Stomach smooth muscle (tissue), 2 donors: ENCODE measurements around the gene PIEZO2.
"Not testable (repeated sequence)": the region's sequence is repeated elsewhere in the genome, so short reads cannot be mapped to it uniquely, and the experiment has no call there.

ENCODE experiments used
- H3K27ac ChIP-seq: one replicate; pipeline ENCODE4 v1.7.0; 2013; ENCODE audit warnings: mild to moderate bottlenecking, low read length, inconsistent platforms
- H3K27me3 ChIP-seq, 2 donors: one replicate each; pipeline ENCODE4 v1.7.0; 2013; ENCODE audit warnings: low read length in 2 of 2; ENCODE audit not compliant: insufficient read depth in 2 of 2, control insufficient read depth in 1 of 2
- H3K36me3 ChIP-seq, 2 donors: one replicate each; pipeline ENCODE4 v1.7.0; 2013; ENCODE audit warnings: low read length in 2 of 2; ENCODE audit not compliant: control insufficient read depth in 2 of 2, insufficient read depth in 2 of 2
- H3K4me1 ChIP-seq: one replicate; pipeline ENCODE4 v1.7.0; 2013; ENCODE audit warnings: low read length; ENCODE audit not compliant: control insufficient read depth, insufficient read depth
- H3K4me3 ChIP-seq, 2 donors: one replicate each; pipeline ENCODE4 v1.7.0; 2013; ENCODE audit warnings: low read length in 2 of 2
- H3K9ac ChIP-seq, 2 donors: one replicate each; pipeline ENCODE4 v1.7.0; 2013; ENCODE audit warnings: low read length in 2 of 2, mild to moderate bottlenecking in 1 of 2
- H3K9me3 ChIP-seq, 2 donors: one replicate each; pipeline ENCODE4 v1.7.0; 2013; ENCODE audit warnings: low read length in 2 of 2; ENCODE audit not compliant: control insufficient read depth in 2 of 2
- donor health status: healthy.
- donor health status: Pancreatic carcinoma.

Gene PIEZO2

GRCh38 chr18:10927286-10927992 lies 221.9 kb downstream of the PIEZO2 start:
- Histone ChIP-seq H3K36me3 (no peaks in the 10 kb centered on the region), H3K4me1 (no peaks in the 10 kb centered on the region), H3K27me3 (no peaks in the 10 kb centered on the region), H3K27ac (no peak overlapping the region), H3K9me3 (no peaks in the 10 kb centered on the region), H3K9ac (no peak overlapping the region), H3K4me3 (no peak overlapping the region)

- Histone ChIP-seq H3K27ac (no peak overlapping the region), H3K36me3 (no peaks in the 10 kb centered on the region), H3K4me3 (no peak overlapping the region), H3K4me1 (no peaks in the 10 kb centered on the region), H3K9ac (no peak overlapping the region), H3K9me3 (no peaks in the 10 kb centered on the region), H3K27me3 (no peaks in the 10 kb centered on the region)
Measured at GRCh38 chr18:10926621-10927161, 222.7 kb downstream of the PIEZO2 start.

- H3K9me3 ChIP-seq: no peaks in the 10 kb centered on the region
- no peak overlapping the region for H3K27ac ChIP-seq
- H3K4me3 ChIP-seq: no peak overlapping the region
- no peaks in the 10 kb centered on the region for H3K36me3 ChIP-seq
- no peaks in the 10 kb centered on the region for H3K4me1 ChIP-seq
- no peaks in the 10 kb centered on the region for H3K27me3 ChIP-seq
- no peak overlapping the region for H3K9ac ChIP-seq
Measured at GRCh38 chr18:10924290-10924689, 225.1 kb downstream of the PIEZO2 start.

GRCh38 chr18:10923551-10924070 lies 225.8 kb downstream of the PIEZO2 start:
- Histone ChIP-seq H3K27ac (no peak overlapping the region), H3K36me3 (no peaks in the 10 kb centered on the region), H3K27me3 (no peaks in the 10 kb centered on the region), H3K4me1 (no peaks in the 10 kb centered on the region), H3K9ac (no peak overlapping the region), H3K4me3 (no peak overlapping the region), H3K9me3 (no peaks in the 10 kb centered on the region)

- H3K9ac ChIP-seq: no peak overlapping the region
- H3K27ac ChIP-seq: no peak overlapping the region
- H3K4me3 ChIP-seq: no peak overlapping the region
- H3K27me3 ChIP-seq: no peaks in the 10 kb centered on the region
- no peaks in the 10 kb centered on the region for H3K36me3 ChIP-seq
- no peaks in the 10 kb centered on the region for H3K4me1 ChIP-seq
- H3K9me3 ChIP-seq: no peaks in the 10 kb centered on the region
Measured at GRCh38 chr18:10923141-10923540, 226.2 kb downstream of the PIEZO2 start.

GRCh38 chr18:10922712-10923111 lies 226.7 kb downstream of the PIEZO2 start:
- not testable (repeated sequence) for H3K9ac ChIP-seq, H3K4me3 ChIP-seq, H3K27ac ChIP-seq, H3K4me1 ChIP-seq, H3K36me3 ChIP-seq, H3K9me3 ChIP-seq, H3K27me3 ChIP-seq

- not testable (repeated sequence) for H3K9me3 ChIP-seq, H3K9ac ChIP-seq, H3K27me3 ChIP-seq, H3K36me3 ChIP-seq, H3K4me3 ChIP-seq, H3K4me1 ChIP-seq, H3K27ac ChIP-seq
Measured at GRCh38 chr18:10920309-10920708, 229.1 kb downstream of the PIEZO2 start.

- Histone ChIP-seq H3K36me3 (no peaks in the 10 kb centered on the region), H3K4me3 (no peak overlapping the region), H3K4me1 (no peaks in the 10 kb centered on the region), H3K9ac (no peak overlapping the region), H3K9me3 (no peaks in the 10 kb centered on the region), H3K27me3 (no peaks in the 10 kb centered on the region), H3K27ac (no peak overlapping the region)
Measured at GRCh38 chr18:10919851-10920250, 229.5 kb downstream of the PIEZO2 start.

- no peak overlapping the region for H3K9ac ChIP-seq
- H3K4me3 ChIP-seq: no peak overlapping the region
- no peaks in the 10 kb centered on the region for H3K4me1 ChIP-seq
- H3K27ac ChIP-seq: no peak overlapping the region
- H3K27me3 ChIP-seq: no peaks in the 10 kb centered on the region
- H3K36me3 ChIP-seq: no peaks in the 10 kb centered on the region
- H3K9me3 ChIP-seq: no peaks in the 10 kb centered on the region
Measured at GRCh38 chr18:10916865-10917264, 232.5 kb downstream of the PIEZO2 start.

- Histone ChIP-seq H3K9me3 (no peaks in the 10 kb centered on the region), H3K27ac (no peak overlapping the region), H3K4me3 (no peak overlapping the region), H3K27me3 (no peaks in the 10 kb centered on the region), H3K36me3 (no peaks in the 10 kb centered on the region), H3K9ac (no peak overlapping the region), H3K4me1 (no peaks in the 10 kb centered on the region)
Measured at GRCh38 chr18:10916387-10916786, 233.0 kb downstream of the PIEZO2 start.

GRCh38 chr18:10915748-10916147 lies 233.6 kb downstream of the PIEZO2 start:
- not testable (repeated sequence) for H3K9me3 ChIP-seq, H3K4me3 ChIP-seq, H3K27ac ChIP-seq, H3K27me3 ChIP-seq, H3K4me1 ChIP-seq, H3K9ac ChIP-seq, H3K36me3 ChIP-seq
